22Rv1 (cell line): ENCODE measurements around the gene STAT4.

Experiments used
- CTCF ChIP-seq: fragments of 450-650 bp; IDR thresholded peaks from 2 replicates; pipeline ENCODE4 v1.5.1; 2017; ENCODE audit warnings: mild to moderate bottlenecking
- ZFX ChIP-seq: fragments of 450-650 bp; IDR thresholded peaks from 2 replicates; pipeline ENCODE4 v1.6.1; 2017; ENCODE audit warnings: antibody characterized with exemption, borderline replicate concordance

GRCh38 chr2:190999949-191000665 lies 150.7 kb downstream of the STAT4 start:
- TF ChIP-seq CTCF, result no peak
- no peak for TF ChIP-seq ZFX
